NT2/D1 (cell line): Measurements from ENCODE around the gene APOL6.
"Not testable (repeated sequence)": the region's sequence is repeated elsewhere in the genome, so short reads cannot be mapped to it uniquely, and the experiment has no call there.

Experiments
- DNase-seq: peaks from one replicate; pipeline ENCODE4 v3.0.0-alpha.2; 2011; ENCODE audit warnings: low read depth, low spot score
- H3K27me3 ChIP-seq: 2 replicates; pipeline ENCODE4 v1.6.0; 2011; ENCODE audit warnings: mild to moderate bottlenecking; ENCODE audit not compliant: insufficient read length, insufficient read depth
- H3K36me3 ChIP-seq: 2 replicates; pipeline ENCODE4 v1.6.1; 2011; ENCODE audit warnings: mild to moderate bottlenecking, low read length, mixed read lengths; ENCODE audit not compliant: insufficient read depth, insufficient read length
- H3K4me1 ChIP-seq: 2 replicates; pipeline ENCODE4 v1.5.1; 2011; ENCODE audit not compliant: insufficient read depth, insufficient read length
- H3K4me3 ChIP-seq: 2 replicates; pipeline ENCODE4 v1.5.1; 2011; ENCODE audit warnings: low read depth; ENCODE audit not compliant: insufficient read length
- H3K9ac ChIP-seq: 2 replicates; pipeline ENCODE4 v1.6.0; 2011; ENCODE audit warnings: low read depth; ENCODE audit not compliant: insufficient read length
- H3K9me3 ChIP-seq: 2 replicates; pipeline ENCODE4 v1.5.1; 2011; ENCODE audit warnings: mild to moderate bottlenecking, low read length; ENCODE audit not compliant: insufficient read depth
- SUZ12 ChIP-seq: IDR thresholded peaks from 2 replicates; pipeline ENCODE4 v1.6.1; 2011; ENCODE audit not compliant: insufficient read length, insufficient read depth; ENCODE audit errors: extremely low read depth
- YY1 ChIP-seq: IDR thresholded peaks from 2 replicates; pipeline ENCODE4 v1.6.1; 2011; ENCODE audit not compliant: insufficient read length, insufficient read depth
- ZNF274 ChIP-seq: IDR thresholded peaks from 2 replicates; pipeline ENCODE4 v1.6.1; 2011; ENCODE audit warnings: mild to moderate bottlenecking, low read depth, low read length

APOL6 gene

DNA sequence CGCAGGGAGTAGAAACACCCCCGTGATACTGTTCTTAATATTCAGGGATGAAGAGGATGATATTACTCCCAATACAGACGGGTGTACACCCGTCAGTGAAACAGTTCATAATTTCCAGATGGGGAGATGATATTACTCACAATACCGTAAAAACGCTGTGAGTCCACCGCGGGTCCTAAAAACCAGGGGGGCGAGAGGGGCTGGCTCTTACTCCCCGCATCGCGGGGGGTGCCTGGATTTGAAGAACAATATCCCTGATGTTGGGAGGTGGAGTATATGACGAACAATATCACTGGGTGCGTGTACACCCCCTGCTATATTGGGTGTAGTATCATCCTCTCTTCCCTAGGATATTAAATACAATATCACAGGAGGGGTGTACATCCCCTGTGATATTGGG lies 48.9 kb downstream of the APOL6 start:
- Histone ChIP-seq H3K4me3 (no peak overlapping the region), H3K36me3 (no peaks in the 10 kb centered on the region), H3K9ac (no peak overlapping the region), H3K27me3 (peaks cover 9% of the 10 kb centered on the region), H3K4me1 (no peaks in the 10 kb centered on the region), H3K9me3 (no peaks in the 10 kb centered on the region)
- TF ChIP-seq YY1 (no peak), ZNF274 (no peak), SUZ12 (no peak)
- DNase-seq, result no peak

DNA sequence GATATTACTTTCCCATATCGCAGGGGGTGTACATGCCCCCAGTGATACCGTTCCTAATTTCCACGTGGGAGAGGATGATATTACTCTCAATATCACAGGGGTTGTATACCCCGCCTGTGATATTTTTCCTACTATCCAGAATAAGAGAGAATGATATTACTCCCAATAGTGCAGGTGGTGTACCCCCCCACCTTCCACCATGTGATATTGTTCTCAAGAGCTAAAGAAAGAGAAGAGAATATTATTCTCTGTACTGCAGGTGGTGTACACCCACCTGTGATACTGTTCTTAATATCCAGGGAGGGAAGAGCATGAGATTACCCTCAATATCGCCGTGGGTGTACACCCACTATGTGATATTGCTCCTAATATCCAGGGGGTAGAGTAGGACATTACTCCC lies 51.6 kb downstream of the APOL6 start:
- not testable (repeated sequence) for H3K9me3 ChIP-seq, H3K27me3 ChIP-seq, DNase-seq, H3K4me3 ChIP-seq, H3K36me3 ChIP-seq, H3K4me1 ChIP-seq, H3K9ac ChIP-seq

DNA sequence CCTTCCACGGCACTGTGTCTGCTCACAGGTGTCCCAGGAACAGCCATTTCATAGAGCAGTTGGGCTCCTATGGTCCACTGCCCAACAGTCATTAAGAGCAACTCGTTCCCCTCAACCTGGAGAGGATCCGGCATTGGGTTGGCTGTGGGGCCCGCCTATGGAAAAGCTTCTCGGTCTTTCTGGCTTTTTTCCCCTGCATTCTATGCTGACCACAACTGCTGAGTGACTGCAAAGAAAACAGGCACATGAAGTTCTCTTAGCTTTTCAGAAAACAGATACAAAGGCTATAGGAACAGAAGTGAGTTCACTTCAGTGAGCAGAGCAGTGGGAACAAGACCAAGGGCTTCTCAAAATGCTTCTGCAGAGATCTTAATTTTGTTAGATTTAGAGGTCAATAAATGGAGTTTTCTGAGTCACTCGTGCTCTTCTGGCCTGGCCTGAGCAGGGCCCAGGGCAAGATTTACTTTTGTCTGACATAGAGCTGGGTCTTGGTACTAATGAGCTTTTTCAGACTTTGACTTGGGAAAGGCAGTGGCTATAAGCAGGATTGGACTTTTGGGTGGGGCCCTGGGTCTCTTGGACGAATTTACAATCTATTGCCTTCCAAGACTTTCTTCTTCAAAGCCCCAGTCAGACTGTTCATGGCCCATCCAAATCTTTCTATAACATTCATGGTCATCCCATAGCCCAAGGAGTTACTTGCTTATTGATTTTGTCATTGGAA lies 55.8 kb downstream of the APOL6 start:
- Histone ChIP-seq H3K9ac (no peak overlapping the region), H3K27me3 (no peaks in the 10 kb centered on the region), H3K36me3 (no peaks in the 10 kb centered on the region), H3K9me3 (no peaks in the 10 kb centered on the region), H3K4me1 (no peaks in the 10 kb centered on the region), H3K4me3 (no peak overlapping the region)
- no peak for TF ChIP-seq YY1
- TF ChIP-seq SUZ12, result no peak
- TF ChIP-seq ZNF274, result no peak
- DNase-seq, result no peak

DNA sequence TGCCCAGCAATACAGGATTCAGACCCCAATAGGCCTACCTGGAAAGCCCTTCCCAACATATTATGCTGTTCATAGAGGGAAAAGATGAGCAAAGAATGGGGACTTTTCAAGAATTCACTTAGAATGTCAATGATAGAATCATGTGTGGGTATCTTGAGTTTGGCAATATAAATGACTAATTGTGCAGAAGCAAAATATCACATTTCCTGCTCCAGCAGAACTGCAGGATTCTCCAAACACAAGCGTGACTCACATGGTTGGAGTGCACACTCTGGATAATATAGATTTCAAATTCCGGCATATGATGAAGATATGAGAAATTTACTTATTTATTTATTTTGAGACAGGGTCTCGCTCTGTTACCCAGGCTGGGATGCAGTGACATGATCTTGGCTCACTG lies 56.9 kb downstream of the APOL6 start:
- H3K4me1 ChIP-seq, result no peaks in the 10 kb centered on the region
- H3K9me3 ChIP-seq, result no peaks in the 10 kb centered on the region
- no peaks in the 10 kb centered on the region for H3K27me3 ChIP-seq
- no peak overlapping the region for H3K4me3 ChIP-seq
- H3K36me3 ChIP-seq, result no peaks in the 10 kb centered on the region
- no peak overlapping the region for H3K9ac ChIP-seq
- TF ChIP-seq ZNF274 (no peak), SUZ12 (no peak), YY1 (no peak)
- DNase-seq, result no peak

DNA sequence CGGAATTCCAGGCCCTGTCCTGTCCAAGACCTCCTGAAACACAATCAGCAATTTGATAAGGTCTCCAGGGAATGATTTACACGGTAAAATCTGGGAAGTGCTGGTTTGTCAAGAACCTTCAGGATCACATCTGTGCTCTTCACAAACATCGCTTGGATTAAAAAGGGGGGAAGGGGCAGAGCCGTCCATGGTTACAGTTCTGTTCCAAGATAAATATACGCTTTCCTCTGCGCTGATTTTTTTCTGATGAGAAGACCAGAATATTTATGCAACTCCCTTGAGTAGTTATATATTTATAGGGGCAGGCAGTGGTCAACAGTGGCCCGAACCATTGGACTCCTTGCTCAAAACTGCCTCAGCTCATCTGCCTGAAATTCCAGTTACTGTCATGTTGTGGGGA lies 60.2 kb downstream of the APOL6 start:
- Histone ChIP-seq H3K4me3 (no peak overlapping the region), H3K9ac (no peak overlapping the region), H3K9me3 (no peaks in the 10 kb centered on the region), H3K36me3 (no peaks in the 10 kb centered on the region), H3K4me1 (no peaks in the 10 kb centered on the region), H3K27me3 (no peaks in the 10 kb centered on the region)
- TF ChIP-seq YY1 (no peak), ZNF274 (no peak), SUZ12 (no peak)
- no peak for DNase-seq

DNA sequence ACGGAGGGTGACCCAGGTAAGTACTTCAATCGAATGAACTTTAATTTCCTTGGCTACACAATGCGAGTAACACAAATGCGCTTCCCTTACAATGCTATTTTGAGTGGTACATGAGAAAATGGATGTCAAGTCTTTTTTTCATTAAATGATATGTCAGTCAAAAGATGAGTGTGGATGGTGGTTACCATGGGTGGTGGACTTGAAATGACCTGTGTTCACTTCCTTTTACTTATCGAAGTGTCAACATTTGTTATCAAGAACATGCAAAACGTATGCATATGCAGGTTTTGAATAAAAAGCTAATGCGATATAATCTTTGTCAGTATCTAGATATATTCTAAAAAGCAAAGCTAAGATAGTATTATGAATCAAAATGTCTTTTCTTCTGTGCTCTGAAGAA lies 60.7 kb downstream of the APOL6 start:
- no peak for DNase-seq
- TF ChIP-seq SUZ12 (no peak), ZNF274 (no peak), YY1 (no peak)
- H3K4me1 ChIP-seq, result no peaks in the 10 kb centered on the region

DNA sequence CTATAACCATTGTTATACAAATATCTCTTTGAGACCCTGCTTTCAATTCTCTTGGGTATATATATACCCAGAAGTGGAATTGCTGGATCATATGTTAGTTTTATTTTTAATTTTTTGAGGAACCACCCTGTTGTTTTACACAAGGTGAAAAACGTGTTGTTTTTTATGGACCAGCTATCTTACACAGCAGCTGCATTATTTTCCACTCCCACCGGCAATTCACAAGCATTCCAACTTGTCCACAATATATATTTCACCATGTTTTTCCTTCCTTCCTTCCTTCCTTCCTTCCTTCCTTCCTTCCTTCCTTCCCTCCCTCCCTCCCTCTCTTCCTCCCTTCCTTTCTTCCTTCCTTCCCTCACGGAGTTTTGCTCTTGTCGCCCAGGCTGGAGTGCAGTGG lies 63.1 kb downstream of the APOL6 start:
- H3K4me3 ChIP-seq, result no peak overlapping the region
- H3K27me3 ChIP-seq, result no peaks in the 10 kb centered on the region
- no peak for DNase-seq

More for the DNA sequence above, 60.7 kb downstream of the APOL6 start:
- Histone ChIP-seq H3K9me3 (no peaks in the 10 kb centered on the region), H3K9ac (no peak overlapping the region), H3K4me3 (no peak overlapping the region), H3K27me3 (no peaks in the 10 kb centered on the region), H3K36me3 (no peaks in the 10 kb centered on the region)

DNA sequence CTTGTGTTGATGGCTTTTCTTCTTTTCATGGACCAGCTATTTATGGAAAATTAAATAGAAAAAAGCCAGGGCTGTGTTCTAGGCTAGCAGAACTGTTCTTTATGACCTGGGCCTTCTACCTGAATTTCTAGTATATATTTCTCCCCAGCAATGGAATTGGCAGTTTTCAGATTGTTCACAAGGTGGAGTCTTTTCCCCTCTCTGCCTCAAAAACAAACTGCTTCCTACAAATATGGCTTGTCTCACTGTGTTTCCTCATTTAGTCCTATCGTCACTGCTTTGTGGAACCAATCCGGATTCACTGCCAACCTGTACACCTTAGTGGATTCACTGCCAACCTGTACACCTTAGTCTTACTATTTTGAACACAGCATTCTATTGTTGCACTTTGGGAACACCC lies 64.4 kb downstream of the APOL6 start:
- Histone ChIP-seq H3K36me3 (no peaks in the 10 kb centered on the region), H3K4me1 (no peaks in the 10 kb centered on the region), H3K9ac (no peak overlapping the region), H3K9me3 (no peaks in the 10 kb centered on the region), H3K27me3 (no peaks in the 10 kb centered on the region), H3K4me3 (no peak overlapping the region)
- DNase-seq, result no peak
- no peak for TF ChIP-seq YY1
- TF ChIP-seq ZNF274, result no peak
- TF ChIP-seq SUZ12, result no peak

More for the DNA sequence above, 63.1 kb downstream of the APOL6 start:
- TF ChIP-seq ZNF274 (no peak), SUZ12 (no peak), YY1 (no peak)
- Histone ChIP-seq H3K4me1 (no peaks in the 10 kb centered on the region), H3K9me3 (no peaks in the 10 kb centered on the region), H3K36me3 (no peaks in the 10 kb centered on the region), H3K9ac (no peak overlapping the region)
